Endothelial cell of umbilical vein (primary cell): ENCODE measurements around the gene BRICD5. TPM values are rescaled to one million over a fixed set of nuclear protein-coding genes. Genes with fewer than 3 reads are reported as not detected.

Experiments used
- BruUV-seq: library from RNA; stranded (reverse); fragments of 400-500 nt; replicated peaks from 2 replicates; lab custom pipeline; 2021; lab: Mats Ljungman, UMichigan
- CTCF ChIA-PET: fragments of 300-600, 350-600 bp; sonication (Branson Sonifier 250); formaldehyde crosslinking; loops from one replicate; lab custom pipeline; 2021; ENCODE audit warnings: antibody characterized with exemption, inconsistent platforms; lab: Charles Lee
- POLR2A ChIA-PET: fragments of 300-600, 350-600 bp; sonication (Branson Sonifier 250); formaldehyde crosslinking; loops from one replicate; lab custom pipeline; 2021; ENCODE audit warnings: antibody characterized with exemption, inconsistent platforms; lab: Charles Lee
- DNase-seq: peaks from one replicate; pipeline ENCODE4 v3.0.0-alpha.2; 2011; ENCODE audit warnings: low read depth, low spot score
- FAIRE-seq: peaks from 2 replicates; lab custom pipeline; 2011; peaks lifted over from hg19 to GRCh38; lab: Jason Lieb, UNC
- H2AFZ ChIP-seq: 2 replicates; pipeline ENCODE4 v1.6.0; 2012; ENCODE audit warnings: low read depth, low read length, control low read depth, inconsistent platforms
- H3K27ac ChIP-seq: 2 replicates; pipeline ENCODE4 v1.5.1; 2011; ENCODE audit warnings: low read depth, mild to moderate bottlenecking, control low read depth, low read length, moderate library complexity; ENCODE audit not compliant: insufficient read depth
- H3K27me3 ChIP-seq, 2 experiments: 2 replicates each; pipeline versions ENCODE4 v1.6.0 to v1.6.1; 2011; ENCODE audit warnings: low read length in 2 of 2, mixed read lengths in 1 of 2; ENCODE audit not compliant: control insufficient read depth in 2 of 2, insufficient read depth in 2 of 2
- H3K36me3 ChIP-seq, 2 experiments: 2 replicates in 1 of 2; 3 replicates in 1 of 2; pipeline ENCODE4 v1.5.1; 2011; ENCODE audit warnings: low read length in 2 of 2, mild to moderate bottlenecking in 1 of 2, moderate library complexity in 1 of 2; ENCODE audit not compliant: control insufficient read depth in 2 of 2, insufficient read depth in 2 of 2; ENCODE audit errors: extremely low read depth in 1 of 2
- H3K4me1 ChIP-seq: 3 replicates; pipeline ENCODE4 v1.5.1; 2011; ENCODE audit warnings: mild to moderate bottlenecking, low read length; ENCODE audit not compliant: control insufficient read depth, insufficient read depth; ENCODE audit errors: extremely low read depth
- H3K4me2 ChIP-seq: 2 replicates; pipeline ENCODE4 v1.6.1; 2011; ENCODE audit warnings: low read length, control low read depth, mixed read lengths; ENCODE audit not compliant: insufficient read depth
- H3K4me3 ChIP-seq, 3 experiments: fragments of 200-600 bp in 1 of 3; sonication (generic), shearing (Covaris generic) in 1 of 3; replicated peaks in 1 of 3; 2 replicates each; pipeline ENCODE4 v1.5.1; 2011 to 2016; ENCODE audit warnings: control low read depth in 3 of 3, low read length in 3 of 3, mild to moderate bottlenecking in 2 of 3, inconsistent platforms in 1 of 3, low read depth in 1 of 3, moderate library complexity in 1 of 3; ENCODE audit not compliant: insufficient read depth in 1 of 3
- H3K79me2 ChIP-seq: 2 replicates; pipeline ENCODE4 v1.6.0; 2012; ENCODE audit warnings: low read length, inconsistent platforms; ENCODE audit not compliant: control insufficient read depth, insufficient read depth
- H3K9ac ChIP-seq: replicated peaks from 2 replicates; pipeline ENCODE3; 2011; ENCODE audit warnings: low read length, control low read depth; ENCODE audit not compliant: insufficient read depth; ENCODE audit errors: extremely low read depth
- H3K9me1 ChIP-seq: replicated peaks from 3 replicates; pipeline ENCODE4 v1.6.0; 2011; ENCODE audit warnings: mild to moderate bottlenecking, low read length; ENCODE audit not compliant: control insufficient read depth, insufficient read depth; ENCODE audit errors: extremely low read depth
- H3K9me3 ChIP-seq: replicated peaks from 2 replicates; pipeline ENCODE4 v1.5.1; 2012; ENCODE audit warnings: low read length, inconsistent platforms; ENCODE audit not compliant: control insufficient read depth, insufficient read depth
- H4K20me1 ChIP-seq: replicated peaks from 2 replicates; pipeline ENCODE3; 2011; ENCODE audit warnings: mild to moderate bottlenecking, low read length; ENCODE audit not compliant: control insufficient read depth, insufficient read depth; ENCODE audit errors: extremely low read depth
- EZH2 ChIP-seq: IDR thresholded peaks from 2 replicates; pipeline ENCODE4 v1.6.1; 2012; ENCODE audit warnings: borderline replicate concordance, low read depth, mild to moderate bottlenecking, moderate library complexity, low read length, inconsistent platforms; ENCODE audit not compliant: severe bottlenecking
- FOS ChIP-seq: IDR thresholded peaks from 2 replicates; pipeline ENCODE4 v1.6.1; 2011; ENCODE audit warnings: mild to moderate bottlenecking, low read length, moderate library complexity, borderline replicate concordance; ENCODE audit not compliant: insufficient read depth
- GATA2 ChIP-seq: IDR thresholded peaks from 2 replicates; pipeline ENCODE4 v1.7.0; 2011; ENCODE audit warnings: low read depth, mild to moderate bottlenecking, moderate library complexity, mixed read lengths, low read length; ENCODE audit not compliant: insufficient read length, insufficient read depth
- JUN ChIP-seq: IDR thresholded peaks from 2 replicates; pipeline ENCODE4 v1.6.1; 2011; ENCODE audit warnings: borderline replicate concordance, low read depth; ENCODE audit not compliant: insufficient read length, insufficient read depth
- MYC ChIP-seq: IDR thresholded peaks from one replicate; pipeline ENCODE4 v1.6.1; 2011; ENCODE audit warnings: mild to moderate bottlenecking, low read depth, low read length
- POLR2A ChIP-seq: IDR thresholded peaks from 2 replicates; pipeline ENCODE4 v1.6.1; 2012; ENCODE audit warnings: low read depth, mild to moderate bottlenecking, control low read depth, low read length
- POLR2AphosphoS5 ChIP-seq: IDR thresholded peaks from 2 replicates; pipeline ENCODE4 v1.6.1; 2012; ENCODE audit warnings: low read depth, mild to moderate bottlenecking, control low read depth, low read length, moderate library complexity; ENCODE audit not compliant: insufficient read depth
- dilution Hi-C: fragments of 300-500 bp; cut with MboI; formaldehyde crosslinking; loops from one replicate; pipeline ENCODE4 v1.15.0; 2019; ENCODE audit warnings: low sequenced_read_pairs; ENCODE audit not compliant: extremely low pct_ligation_motif_present
- intact Hi-C: fragments of 100-400 bp; cut with micrococcal nuclease; formaldehyde crosslinking; loops from one replicate; pipeline ENCODE4 v1.10.0; 2022
- polyA plus RNA-seq, 4 experiments: library from polyadenylated mRNA; depleted of rRNA in 3 of 4; stranded (reverse) in 3 of 4; unstranded in 1 of 4; fragments of >200 nt; gene quantifications; 2 replicates each; pipeline versions ENCODE4 v1.2.1 to v1.2.3, GENCODE V29; 2011 to 2012; ENCODE audit warnings: missing spikeins in 1 of 4
- total RNA-seq: library from RNA; stranded (reverse); gene quantifications from 2 replicates; pipeline ENCODE4 v1.2.3, GENCODE V29; 2021
- TF ChIP-seq, protein P1 (sequence below): IDR thresholded peaks from 2 replicates; pipeline ENCODE4 v1.6.1; 2011; ENCODE audit not compliant: insufficient read depth, insufficient read length
- TF ChIP-seq, protein P2 (sequence below), 2 donors: IDR thresholded peaks; 1 replicate in 1 of 2; 2 replicates in 1 of 2; pipeline ENCODE4 v1.5.1; 2011; ENCODE audit warnings: low read length in 2 of 2, mild to moderate bottlenecking in 2 of 2, moderate library complexity in 2 of 2, control low read depth in 1 of 2, inconsistent platforms in 1 of 2, low read depth in 1 of 2; ENCODE audit not compliant: insufficient read depth in 1 of 2; ENCODE audit errors: extremely low read depth in 1 of 2

BRICD5 gene
- total and polyA plus RNA-seq, 2 donors (not counting 3 experiments of a cell fraction or from before 2014, with no cell fraction given), result 5.6 to 8.4 TPM

- Histone ChIP-seq H3K79me2 (peaks cover 7% of the 10 kb centered on the region), H3K4me1 (peaks cover 10% of the 10 kb centered on the region), H3K4me3 (peak overlapping the region; percentile 58 to 91 (median 73)), H3K27me3 (no peaks in the 10 kb centered on the region), H3K36me3 (peaks cover 0 to 22% of the 10 kb centered on the region in 2 experiments), H4K20me1 (no peaks in the 10 kb centered on the region), H3K9ac (peak overlapping the region; percentile 88), H3K4me2 (peak overlapping the region; percentile 72), H3K9me1 (no peaks in the 10 kb centered on the region), H2AFZ (peak overlapping the region; percentile 61), H3K9me3 (no peaks in the 10 kb centered on the region), H3K27ac (no peak overlapping the region)
- DNase-seq, result no peak
- POLR2A ChIA-PET, result interaction anchor here (1.3 kb wide), 1 partner anchor 51 kb away, joined by 5 read pairs; the partner anchor contains the start of gene TRAF7
- dilution Hi-C loops (no loop called here), intact Hi-C loops (loop anchor here (1.0 kb wide), 3 partner anchors 9 to 51 kb away; partner anchors contain the start of genes E4F1 and TRAF7)
- CTCF ChIA-PET, result interaction anchor here (1.0 kb wide), 1 partner anchor 49 kb away, joined by 3 read pairs; no protein-coding TSS in a partner anchor
- no peak for FAIRE-seq
- TF ChIP-seq GATA2 (no peak), JUN (no peak), EZH2 (no peak), POLR2A (no peak), FOS (no peak), POLR2AphosphoS5 (no peak), MYC (no peak)
- TF ChIP-seq, protein P1, sequence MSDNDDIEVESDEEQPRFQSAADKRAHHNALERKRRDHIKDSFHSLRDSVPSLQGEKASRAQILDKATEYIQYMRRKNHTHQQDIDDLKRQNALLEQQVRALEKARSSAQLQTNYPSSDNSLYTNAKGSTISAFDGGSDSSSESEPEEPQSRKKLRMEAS, result no peak
- TF ChIP-seq, protein P2, sequence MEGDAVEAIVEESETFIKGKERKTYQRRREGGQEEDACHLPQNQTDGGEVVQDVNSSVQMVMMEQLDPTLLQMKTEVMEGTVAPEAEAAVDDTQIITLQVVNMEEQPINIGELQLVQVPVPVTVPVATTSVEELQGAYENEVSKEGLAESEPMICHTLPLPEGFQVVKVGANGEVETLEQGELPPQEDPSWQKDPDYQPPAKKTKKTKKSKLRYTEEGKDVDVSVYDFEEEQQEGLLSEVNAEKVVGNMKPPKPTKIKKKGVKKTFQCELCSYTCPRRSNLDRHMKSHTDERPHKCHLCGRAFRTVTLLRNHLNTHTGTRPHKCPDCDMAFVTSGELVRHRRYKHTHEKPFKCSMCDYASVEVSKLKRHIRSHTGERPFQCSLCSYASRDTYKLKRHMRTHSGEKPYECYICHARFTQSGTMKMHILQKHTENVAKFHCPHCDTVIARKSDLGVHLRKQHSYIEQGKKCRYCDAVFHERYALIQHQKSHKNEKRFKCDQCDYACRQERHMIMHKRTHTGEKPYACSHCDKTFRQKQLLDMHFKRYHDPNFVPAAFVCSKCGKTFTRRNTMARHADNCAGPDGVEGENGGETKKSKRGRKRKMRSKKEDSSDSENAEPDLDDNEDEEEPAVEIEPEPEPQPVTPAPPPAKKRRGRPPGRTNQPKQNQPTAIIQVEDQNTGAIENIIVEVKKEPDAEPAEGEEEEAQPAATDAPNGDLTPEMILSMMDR (IDR thresholded peaks at IDR 0.05; ENCODE audit: extremely low read depth in 1 of 2, insufficient read depth in 1 of 2, low read depth in 1 of 2, low read length in 2 of 2), result no peak
- BruUV-seq, result TSS peak; percentile 28
Observed at GRCh38 chr16:2205967-2206313, 4.7 kb downstream of the BRICD5 start.
